Spleen (tissue), 11 donors: ENCODE results near the gene UIMC1. TPM values are rescaled to one million over a fixed set of nuclear protein-coding genes. Genes with fewer than 3 reads are reported as not detected.

Source experiments
- DNase-seq: peaks from one replicate; pipeline ENCODE4 v3.0.0-alpha.2; 2020
- H3K27ac ChIP-seq, 8 donors: fragments of 200-600 bp; sonication (generic) in 7 of 8; 1 replicate in 4 of 8; 2 replicates in 4 of 8; pipeline versions ENCODE4 v1.5.0 to v1.8.0; 2016 to 2021; ENCODE audit warnings: inconsistent platforms in 4 of 8, mild to moderate bottlenecking in 4 of 8, moderate library complexity in 1 of 8
- H3K27me3 ChIP-seq, 7 donors: fragments of 200-600 bp; sonication (generic) in 6 of 7; replicated peaks in 1 of 7; 1 replicate in 4 of 7; 2 replicates in 3 of 7; pipeline versions ENCODE4 v1.5.0 to v1.8.0; 2016 to 2021; ENCODE audit warnings: inconsistent platforms in 3 of 7, mild to moderate bottlenecking in 1 of 7
- H3K36me3 ChIP-seq, 6 donors: fragments of 200-600 bp; sonication (generic) in 5 of 6; 1 replicate in 4 of 6; 2 replicates in 2 of 6; pipeline versions ENCODE4 v1.5.0 to v1.8.0; 2016 to 2021; ENCODE audit warnings: inconsistent platforms in 2 of 6
- H3K4me1 ChIP-seq, 6 donors: fragments of 200-600 bp; sonication (generic) in 5 of 6; 1 replicate in 3 of 6; 2 replicates in 3 of 6; pipeline versions ENCODE4 v1.5.0 to v1.8.0; 2016 to 2021; ENCODE audit warnings: inconsistent platforms in 3 of 6
- H3K4me3 ChIP-seq, 8 donors: fragments of 200-600 bp; sonication (generic) in 7 of 8; 1 replicate in 4 of 8; 2 replicates in 4 of 8; pipeline versions ENCODE4 v1.5.0 to v1.8.0; 2016 to 2021; ENCODE audit warnings: inconsistent platforms in 4 of 8, mild to moderate bottlenecking in 4 of 8, moderate library complexity in 2 of 8
- H3K9me3 ChIP-seq, 8 donors: fragments of 200-600 bp; sonication (generic) in 7 of 8; 1 replicate in 4 of 8; 2 replicates in 4 of 8; pipeline versions ENCODE4 v1.5.0 to v1.8.0; 2016 to 2021; ENCODE audit warnings: inconsistent platforms in 4 of 8
- CTCF ChIP-seq, 11 experiments: fragments of 200-600 bp in 7 of 11; fragments of 450-650 bp in 4 of 11; sonication (generic) in 4 of 11; IDR thresholded peaks in 8 of 11; conservative IDR thresholded peaks in 3 of 11; 1 replicate in 7 of 11; 2 replicates in 4 of 11; pipeline versions ENCODE4 v1.4.0 to v1.8.0; 2016 to 2021; ENCODE audit warnings: antibody characterized with exemption in 11 of 11, inconsistent platforms in 4 of 11, mild to moderate bottlenecking in 1 of 11
- POLR2A ChIP-seq, 3 donors: fragments of 450-650 bp; IDR thresholded peaks; one replicate each; pipeline ENCODE4 v1.5.1; 2017; ENCODE audit warnings: antibody characterized with exemption in 3 of 3, mild to moderate bottlenecking in 1 of 3
- POLR2AphosphoS5 ChIP-seq, 3 donors: sonication (generic); formaldehyde crosslinking; IDR thresholded peaks; one replicate each; pipeline ENCODE4 v1.5.1; 2017; ENCODE audit warnings: antibody characterized with exemption in 3 of 3
- WGBS, 5 donors: extraction: QIAGEN DNeasy Blood & Tissue Kit in 3 of 5; methylation state at CpG; one replicate each; pipeline versions ENCODE4 v1.1.5 to v1.1.7; 2013 to 2018; 5-methylcytosine and 5-hydroxymethylcytosine counted together
- intact Hi-C: fragments of 100-400 bp; cut with DNase I; formaldehyde crosslinking; loops from one replicate; pipeline ENCODE4 v1.15.0; 2023; ENCODE audit warnings: low total_unique reads
- polyA plus RNA-seq, 3 donors: library from polyadenylated mRNA; stranded (reverse); fragments of 200-250 nt; gene quantifications; one replicate each; pipeline ENCODE4 v1.2.1, GENCODE V29; 2013
- total RNA-seq, 7 donors: library from RNA; depleted of rRNA in 3 of 7; stranded (reverse); fragments of >200 nt in 3 of 7; fragmentation: NEBNext Ultra II Directional in 4 of 7; extraction: Animal tissue kit (Norgen Biotek cat#: 25700) in 4 of 7; gene quantifications; one replicate each; pipeline versions ENCODE4 v1.1.0 to v1.2.1, GENCODE V29; 2016 to 2021
- donor health status: healthy with polysubstance abuse.
- donor health status: DM: no; HTN: no; CAD: no; lungs with moderate emphysema.
- donor health status: DM: no; HTN: no; CAD: no.
- donor health status: Bipolar disorder and iron deficiency.
- donor health status: healthy.
- donor health status: DM: no; HTN: no; CAD: no.
- donor health status: DM: yes; HTN: yes; CAD: no.

UIMC1 gene
- total and polyA plus RNA-seq, 10 donors: 34.4 to 81.8 (median 53.8) TPM

DNA sequence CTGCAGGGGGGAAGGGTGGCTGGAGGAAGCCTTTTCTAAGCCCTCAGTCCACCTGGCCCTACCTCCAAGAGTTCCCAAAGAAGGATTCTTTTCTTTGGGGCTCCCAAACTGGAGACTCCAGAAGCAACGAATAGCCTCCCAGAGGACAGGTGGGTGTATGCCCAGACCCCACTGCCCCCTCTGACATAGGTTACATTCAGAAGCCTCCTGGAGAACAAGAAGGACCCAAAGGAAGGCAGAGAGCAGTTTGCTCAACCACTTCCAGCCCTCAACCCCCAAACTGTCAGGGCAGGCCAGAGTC, 117.8 kb downstream of the UIMC1 start:
- Histone ChIP-seq H3K27ac (no peak overlapping the region), H3K4me3 (no peak overlapping the region), H3K36me3 (peaks cover 0 to 94% (median 2%) of the 10 kb centered on the region in 6 donors), H3K27me3 (peaks cover 0 to 10% (median 0%) of the 10 kb centered on the region in 7 donors), H3K9me3 (no peaks in the 10 kb centered on the region), H3K4me1 (peaks cover 0 to 36% (median 0%) of the 10 kb centered on the region in 6 donors)
- 54 to 80% (median 71%) methylated on average over 1 of the region's 1 CpG for WGBS, 5 donors
- intact Hi-C loops: no loop called here
- no peak for DNase-seq
- TF ChIP-seq CTCF (IDR thresholded peaks at IDR 0.05 in 8 of 11, conservative IDR thresholded peaks at IDR 0.05 in 3 of 11) (no peak), POLR2AphosphoS5 (IDR thresholded peaks at IDR 0.05) (no peak), POLR2A (IDR thresholded peaks at IDR 0.05) (no peak)

DNA sequence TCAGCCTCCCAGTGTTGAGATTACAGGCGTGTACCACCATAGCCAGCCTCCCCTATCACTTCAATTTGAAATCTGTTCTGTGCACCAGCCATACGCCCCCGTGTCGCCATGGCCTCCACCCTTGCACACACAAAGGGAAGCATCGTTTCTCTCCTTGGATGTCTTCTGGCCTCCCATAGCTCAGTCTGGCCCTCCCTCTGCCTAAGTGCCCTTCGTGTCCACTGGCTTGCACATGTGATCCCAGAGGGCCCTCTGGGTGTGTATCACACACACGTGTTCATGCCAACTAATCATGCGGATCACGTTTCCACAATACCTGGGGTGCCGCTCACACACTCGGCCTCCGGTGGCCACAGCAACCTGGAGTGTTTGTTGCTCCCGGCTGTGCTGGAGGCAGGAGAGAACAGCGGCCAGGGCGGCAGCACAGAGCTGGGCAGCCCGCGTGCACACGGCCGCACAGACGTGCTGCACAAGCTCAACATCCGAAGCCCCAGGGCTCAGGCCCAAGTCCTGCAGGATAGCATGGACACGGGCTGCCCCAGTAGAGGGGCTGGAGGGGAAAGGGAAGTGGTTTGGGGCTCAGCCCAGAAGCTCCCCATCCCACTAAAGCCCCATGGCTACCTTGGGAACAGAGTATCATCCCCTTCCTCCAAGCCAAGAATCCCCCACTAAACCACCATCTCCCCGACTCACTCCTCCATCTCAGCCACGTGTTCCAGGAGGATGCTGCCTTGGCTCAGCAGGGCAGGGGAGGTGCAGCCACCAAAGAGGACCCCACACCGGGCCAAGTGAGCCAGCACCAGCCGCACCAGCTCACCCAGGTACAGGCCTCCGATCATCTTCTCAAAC, 118.3 kb downstream of the UIMC1 start:
- intact Hi-C loops: no loop called here
- peaks cover 0 to 31% (median 0%) of the 10 kb centered on the region in 6 donors for H3K4me1 ChIP-seq
- no peak overlapping the region for H3K4me3 ChIP-seq
- H3K9me3 ChIP-seq: no peaks in the 10 kb centered on the region
- H3K27me3 ChIP-seq: peaks cover 0 to 10% (median 0%) of the 10 kb centered on the region in 7 donors
- peak; percentile 57 for DNase-seq
- 83 to 91% (median 88%) methylated on average over 26 to 27 of the region's 27 CpGs for WGBS, 5 donors
- TF ChIP-seq POLR2A (IDR thresholded peaks at IDR 0.05) (no peak), POLR2AphosphoS5 (IDR thresholded peaks at IDR 0.05) (peak in 1 of 3 donors; percentile 55)
- no peak overlapping the region for H3K27ac ChIP-seq
- H3K36me3 ChIP-seq: peaks cover 0 to 94% (median 2%) of the 10 kb centered on the region in 6 donors

DNA sequence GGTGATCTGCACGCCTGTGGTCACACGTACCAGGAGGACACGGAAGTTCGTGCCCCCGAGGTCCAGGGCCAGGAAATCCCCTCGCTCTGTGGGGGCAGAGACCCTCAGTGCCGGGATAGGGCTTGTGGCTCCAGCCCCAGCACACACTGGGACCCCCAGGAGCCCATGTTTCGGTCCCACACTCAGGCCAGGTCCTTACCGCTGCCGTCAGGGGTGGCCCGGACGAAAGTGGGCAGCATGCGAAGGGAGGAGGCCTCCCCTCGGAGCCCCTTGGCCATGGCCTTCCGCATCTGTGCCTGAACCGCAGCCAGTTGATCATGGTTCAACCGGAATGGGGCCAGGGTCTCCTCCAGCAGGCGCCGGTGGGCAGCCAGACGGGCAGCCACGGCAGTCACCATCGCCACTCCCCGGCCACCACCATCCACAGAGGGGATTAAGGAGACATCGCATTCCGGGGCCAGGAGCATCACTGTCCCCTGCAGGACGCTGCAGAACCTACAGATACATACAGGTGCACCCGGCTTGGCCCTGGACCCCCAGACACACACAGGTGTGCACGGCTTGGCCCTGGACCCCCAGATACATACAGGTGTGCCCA, 119.2 kb downstream of the UIMC1 start:
- DNase-seq: peak; percentile 47
- WGBS, 5 donors: 85 to 95% (median 90%) methylated on average over 12 to 28 of the region's 28 CpGs
- intact Hi-C loops: no loop called here
- Histone ChIP-seq H3K27ac (no peak overlapping the region), H3K27me3 (peaks cover 0 to 4% (median 0%) of the 10 kb centered on the region in 7 donors), H3K4me1 (peaks cover 0 to 22% (median 0%) of the 10 kb centered on the region in 6 donors), H3K4me3 (no peak overlapping the region), H3K9me3 (no peaks in the 10 kb centered on the region), H3K36me3 (peaks cover 0 to 94% (median 3%) of the 10 kb centered on the region in 6 donors)
- TF ChIP-seq POLR2AphosphoS5 (IDR thresholded peaks at IDR 0.05): peak in 1 of 3 donors; percentile 30
- no peak for TF ChIP-seq POLR2A (IDR thresholded peaks at IDR 0.05)

GRCh38 chr5:176886336-176887251, 120.0 kb downstream of the UIMC1 start:
- WGBS, 5 donors: 82 to 91% (median 85%) methylated on average over 12 to 13 of the region's 13 CpGs
- H3K36me3 ChIP-seq: peaks cover 0 to 100% (median 7%) of the 10 kb centered on the region in 6 donors
- no peaks in the 10 kb centered on the region for H3K27me3 ChIP-seq
- no peaks in the 10 kb centered on the region for H3K9me3 ChIP-seq
- H3K4me1 ChIP-seq: peaks cover 0 to 14% (median 0%) of the 10 kb centered on the region in 6 donors
- TF ChIP-seq POLR2AphosphoS5 (IDR thresholded peaks at IDR 0.05) (no peak), POLR2A (IDR thresholded peaks at IDR 0.05) (no peak), CTCF (IDR thresholded peaks at IDR 0.05 in 8 of 11, conservative IDR thresholded peaks at IDR 0.05 in 3 of 11) (no peak)
- intact Hi-C loops: no loop called here
- no peak overlapping the region for H3K4me3 ChIP-seq
- DNase-seq: peak; percentile 66
- no peak overlapping the region for H3K27ac ChIP-seq
